Breast epithelium (tissue), 3 donors: ENCODE results near the gene INKA2.

ENCODE experiments used
- POLR2A ChIP-seq: fragments of 450-650 bp; IDR thresholded peaks from one replicate; pipeline ENCODE4 v1.6.1; 2016; ENCODE audit warnings: antibody characterized with exemption, mild to moderate bottlenecking, moderate library complexity
- POLR2AphosphoS5 ChIP-seq, 3 donors: sonication (generic); formaldehyde crosslinking; IDR thresholded peaks; one replicate each; pipeline ENCODE4 v1.6.1; 2017; ENCODE audit warnings: antibody characterized with exemption in 3 of 3
- TF ChIP-seq, protein P1 (sequence below), 3 donors: fragments of 450-650 bp; IDR thresholded peaks; one replicate each; pipeline ENCODE4 v1.5.1; 2016 to 2017; ENCODE audit warnings: antibody characterized with exemption in 3 of 3, mild to moderate bottlenecking in 3 of 3, moderate library complexity in 3 of 3

- TF ChIP-seq POLR2A (no peak), POLR2AphosphoS5 (IDR thresholded peaks at IDR 0.05) (no peak)
- TF ChIP-seq, protein P1, sequence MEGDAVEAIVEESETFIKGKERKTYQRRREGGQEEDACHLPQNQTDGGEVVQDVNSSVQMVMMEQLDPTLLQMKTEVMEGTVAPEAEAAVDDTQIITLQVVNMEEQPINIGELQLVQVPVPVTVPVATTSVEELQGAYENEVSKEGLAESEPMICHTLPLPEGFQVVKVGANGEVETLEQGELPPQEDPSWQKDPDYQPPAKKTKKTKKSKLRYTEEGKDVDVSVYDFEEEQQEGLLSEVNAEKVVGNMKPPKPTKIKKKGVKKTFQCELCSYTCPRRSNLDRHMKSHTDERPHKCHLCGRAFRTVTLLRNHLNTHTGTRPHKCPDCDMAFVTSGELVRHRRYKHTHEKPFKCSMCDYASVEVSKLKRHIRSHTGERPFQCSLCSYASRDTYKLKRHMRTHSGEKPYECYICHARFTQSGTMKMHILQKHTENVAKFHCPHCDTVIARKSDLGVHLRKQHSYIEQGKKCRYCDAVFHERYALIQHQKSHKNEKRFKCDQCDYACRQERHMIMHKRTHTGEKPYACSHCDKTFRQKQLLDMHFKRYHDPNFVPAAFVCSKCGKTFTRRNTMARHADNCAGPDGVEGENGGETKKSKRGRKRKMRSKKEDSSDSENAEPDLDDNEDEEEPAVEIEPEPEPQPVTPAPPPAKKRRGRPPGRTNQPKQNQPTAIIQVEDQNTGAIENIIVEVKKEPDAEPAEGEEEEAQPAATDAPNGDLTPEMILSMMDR (IDR thresholded peaks at IDR 0.05) = no peak
Measured at GRCh38 chr1:111695801-111696200, 43.4 kb downstream of the INKA2 start.
